ENCODE measurements around the gene ZFYVE21.

Gene ZFYVE21

DNA sequence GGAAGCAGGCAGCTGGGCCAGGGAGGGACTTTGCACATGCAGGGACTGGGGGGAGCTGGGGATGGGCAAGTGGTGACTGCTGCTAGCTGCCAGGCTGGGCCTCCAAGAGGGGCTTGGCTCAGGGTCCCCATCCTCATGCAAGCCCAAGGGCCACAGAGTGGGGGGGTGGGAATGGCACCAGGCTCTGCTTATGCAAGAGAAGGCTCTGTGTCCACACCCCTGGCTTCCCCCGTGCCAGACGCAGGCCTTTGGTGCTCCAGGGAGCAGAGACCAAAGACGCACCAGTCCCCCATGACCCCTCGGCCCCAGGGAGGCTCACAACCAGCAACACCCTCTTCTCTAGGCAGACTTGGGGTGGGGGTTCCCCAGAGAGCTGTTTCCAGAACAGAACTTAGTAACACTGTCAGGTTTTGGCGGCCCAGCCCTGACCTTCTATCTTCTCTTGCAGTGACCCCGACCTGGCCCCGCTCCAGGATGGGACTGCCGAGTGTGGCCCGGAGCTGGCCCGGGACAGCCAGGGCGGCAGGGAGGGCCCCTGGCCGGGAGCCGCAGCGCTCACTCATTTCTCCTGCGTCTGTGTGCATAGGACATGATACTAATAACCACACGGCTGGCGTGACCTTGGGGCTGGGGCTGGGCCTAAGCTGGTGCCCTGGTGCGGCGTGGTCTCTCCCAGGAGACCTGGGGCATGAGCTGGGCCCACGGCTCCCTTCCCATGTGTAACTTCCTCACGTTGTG is 14.7 kb upstream of the ZFYVE21 start:
- H3K4me3 ChIP-seq (ENCODE audit: low read depth, low read length), result no peak overlapping the region
- H3K27me3 ChIP-seq (replicated peaks), result no peaks in the 10 kb centered on the region
- in situ Hi-C loops (cut with HindIII; ENCODE audit: low pct_ligation_motif_present, low sequenced_read_pairs), result no loop called here
- TF ChIP-seq, protein P1, sequence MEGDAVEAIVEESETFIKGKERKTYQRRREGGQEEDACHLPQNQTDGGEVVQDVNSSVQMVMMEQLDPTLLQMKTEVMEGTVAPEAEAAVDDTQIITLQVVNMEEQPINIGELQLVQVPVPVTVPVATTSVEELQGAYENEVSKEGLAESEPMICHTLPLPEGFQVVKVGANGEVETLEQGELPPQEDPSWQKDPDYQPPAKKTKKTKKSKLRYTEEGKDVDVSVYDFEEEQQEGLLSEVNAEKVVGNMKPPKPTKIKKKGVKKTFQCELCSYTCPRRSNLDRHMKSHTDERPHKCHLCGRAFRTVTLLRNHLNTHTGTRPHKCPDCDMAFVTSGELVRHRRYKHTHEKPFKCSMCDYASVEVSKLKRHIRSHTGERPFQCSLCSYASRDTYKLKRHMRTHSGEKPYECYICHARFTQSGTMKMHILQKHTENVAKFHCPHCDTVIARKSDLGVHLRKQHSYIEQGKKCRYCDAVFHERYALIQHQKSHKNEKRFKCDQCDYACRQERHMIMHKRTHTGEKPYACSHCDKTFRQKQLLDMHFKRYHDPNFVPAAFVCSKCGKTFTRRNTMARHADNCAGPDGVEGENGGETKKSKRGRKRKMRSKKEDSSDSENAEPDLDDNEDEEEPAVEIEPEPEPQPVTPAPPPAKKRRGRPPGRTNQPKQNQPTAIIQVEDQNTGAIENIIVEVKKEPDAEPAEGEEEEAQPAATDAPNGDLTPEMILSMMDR (IDR thresholded peaks at IDR 0.05; ENCODE audit: low read depth, low read length, missing control alignments), result no peak
- DNase-seq, result no peak
- peaks cover 70% of the 10 kb centered on the region for H3K36me3 ChIP-seq (replicated peaks)
- H3K27ac ChIP-seq, result no peak overlapping the region

DNA sequence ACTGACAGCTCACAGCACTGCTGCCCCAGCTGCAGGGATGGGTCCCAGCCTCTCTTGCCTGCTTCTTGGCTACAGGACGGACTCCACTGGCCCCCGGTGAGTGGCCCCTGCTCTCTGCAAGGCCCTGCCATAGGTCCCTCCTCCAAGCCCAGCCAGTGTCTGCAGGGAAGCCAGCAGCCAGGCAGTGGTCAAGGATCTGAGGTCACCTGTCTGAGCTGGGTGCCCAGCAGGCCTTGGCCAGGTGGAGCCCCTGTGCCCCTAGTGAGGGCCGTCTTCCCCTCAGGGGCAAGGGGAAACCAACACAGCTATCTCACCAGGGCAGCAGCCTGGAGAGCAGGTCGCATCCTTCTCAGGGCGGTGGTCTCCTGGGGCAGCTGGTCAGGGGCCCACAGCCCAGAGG is 13.5 kb upstream of the ZFYVE21 start:
- Histone ChIP-seq H3K27ac (no peak overlapping the region), H3K4me3 (ENCODE audit: low read depth, low read length) (no peak overlapping the region), H3K27me3 (replicated peaks) (no peaks in the 10 kb centered on the region), H3K36me3 (replicated peaks) (peaks cover 73% of the 10 kb centered on the region)
- TF ChIP-seq, protein P1 (IDR thresholded peaks at IDR 0.05; ENCODE audit: low read depth, low read length, missing control alignments), result no peak
- in situ Hi-C loops (cut with HindIII; ENCODE audit: low pct_ligation_motif_present, low sequenced_read_pairs), result no loop called here
- no peak for DNase-seq

DNA sequence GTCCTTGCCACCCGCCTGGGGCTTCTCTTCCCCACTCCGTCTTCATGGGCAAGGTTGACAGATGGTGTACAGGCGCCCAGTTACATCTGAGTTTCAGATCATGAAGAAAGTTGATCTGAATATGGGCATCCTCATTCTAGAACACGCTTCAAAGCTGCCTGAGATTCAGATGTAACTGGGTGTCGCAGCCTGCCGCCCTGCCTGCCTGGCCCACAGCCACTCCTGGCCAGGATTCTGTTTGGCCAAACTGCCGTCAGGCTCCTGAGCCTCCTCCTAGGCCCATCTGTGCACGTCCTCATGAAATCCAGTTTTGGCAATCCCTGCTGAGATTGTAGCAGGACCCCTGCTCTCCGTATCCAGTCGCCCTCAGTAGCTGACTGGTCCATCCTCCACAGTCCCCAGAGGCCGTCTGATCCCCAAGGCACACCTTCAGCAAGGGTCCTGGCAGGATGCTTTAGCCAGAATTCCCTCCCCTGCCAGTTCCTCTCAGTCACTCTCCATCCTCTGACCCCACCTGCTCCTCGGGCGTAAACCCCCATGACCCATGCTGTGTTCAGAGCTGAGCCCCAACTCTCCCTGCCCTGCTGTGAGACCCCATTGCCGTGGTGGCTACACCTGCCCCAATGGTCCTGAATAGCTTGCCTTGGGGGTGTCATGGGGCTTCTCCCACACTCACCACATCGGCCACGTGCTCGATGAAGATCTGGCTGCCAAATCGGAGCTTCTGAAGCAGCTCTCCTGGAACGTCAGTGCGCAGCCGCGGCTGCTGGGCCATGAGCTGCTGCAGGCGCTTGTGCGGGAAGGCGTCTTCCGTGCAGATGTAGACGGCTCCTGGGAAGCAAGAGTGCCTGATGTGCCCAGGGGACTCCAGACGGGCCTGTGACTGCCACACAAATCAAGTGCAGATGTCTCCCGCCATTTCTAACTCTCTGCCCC is 12.8 kb upstream of the ZFYVE21 start:
- Histone ChIP-seq H3K27me3 (replicated peaks) (no peaks in the 10 kb centered on the region), H3K4me3 (ENCODE audit: low read depth, low read length) (no peak overlapping the region), H3K36me3 (replicated peaks) (peaks cover 69% of the 10 kb centered on the region), H3K27ac (no peak overlapping the region)
- in situ Hi-C loops (cut with HindIII; ENCODE audit: low pct_ligation_motif_present, low sequenced_read_pairs), result no loop called here
- TF ChIP-seq, protein P1 (IDR thresholded peaks at IDR 0.05; ENCODE audit: low read depth, low read length, missing control alignments), result no peak
- DNase-seq, result no peak

DNA sequence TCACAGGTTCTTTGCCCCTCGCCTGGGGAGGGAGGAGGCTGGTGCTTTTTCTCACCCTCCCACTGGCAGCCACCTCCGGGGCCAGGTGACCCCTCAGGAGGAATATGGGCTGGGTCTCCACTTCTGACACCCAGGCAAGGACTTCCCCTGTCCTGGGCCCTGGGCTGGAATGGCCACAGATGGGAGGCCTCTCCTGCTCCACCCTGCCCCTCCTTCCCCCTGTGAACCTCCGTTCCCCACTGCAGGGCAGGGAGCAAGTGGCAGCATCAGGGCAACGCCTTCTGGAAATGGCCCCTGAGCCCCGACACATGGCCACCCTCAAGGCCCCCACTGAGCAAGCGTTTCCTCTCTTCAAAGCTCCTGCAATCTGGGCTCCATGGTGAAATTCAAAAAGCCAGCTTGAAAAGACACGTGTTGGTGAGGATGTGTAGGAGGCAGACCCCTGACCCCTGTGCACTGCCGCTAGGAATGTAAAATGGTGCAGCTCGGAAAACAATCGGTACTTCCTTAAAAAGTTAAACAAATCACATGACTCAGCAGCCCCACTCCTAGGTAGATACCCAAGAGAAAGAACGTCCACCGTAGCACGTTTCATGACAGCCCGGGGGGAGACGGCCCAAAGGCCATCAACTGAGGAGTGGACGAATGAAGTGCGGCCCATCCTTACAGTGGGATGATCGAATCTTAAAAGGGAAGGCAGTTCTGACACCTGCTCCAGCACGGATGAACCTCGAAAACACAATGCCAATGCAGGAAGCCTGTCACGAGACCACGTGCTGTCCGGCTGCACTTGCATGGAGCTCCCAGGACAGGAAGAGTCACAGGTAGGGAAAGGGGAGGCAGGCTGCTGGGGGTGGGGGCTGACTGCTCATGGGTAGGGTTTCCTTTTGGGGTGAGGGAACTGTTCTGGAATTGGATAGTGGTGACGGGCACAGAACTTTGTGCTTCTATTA is 11.9 kb upstream of the ZFYVE21 start:
- Histone ChIP-seq H3K27me3 (replicated peaks) (no peaks in the 10 kb centered on the region), H3K36me3 (replicated peaks) (peaks cover 69% of the 10 kb centered on the region), H3K27ac (no peak overlapping the region), H3K4me3 (ENCODE audit: low read depth, low read length) (no peak overlapping the region)
- DNase-seq, result no peak
- in situ Hi-C loops (cut with HindIII; ENCODE audit: low pct_ligation_motif_present, low sequenced_read_pairs), result no loop called here
- TF ChIP-seq, protein P1 (IDR thresholded peaks at IDR 0.05; ENCODE audit: low read depth, low read length, missing control alignments), result no peak

DNA sequence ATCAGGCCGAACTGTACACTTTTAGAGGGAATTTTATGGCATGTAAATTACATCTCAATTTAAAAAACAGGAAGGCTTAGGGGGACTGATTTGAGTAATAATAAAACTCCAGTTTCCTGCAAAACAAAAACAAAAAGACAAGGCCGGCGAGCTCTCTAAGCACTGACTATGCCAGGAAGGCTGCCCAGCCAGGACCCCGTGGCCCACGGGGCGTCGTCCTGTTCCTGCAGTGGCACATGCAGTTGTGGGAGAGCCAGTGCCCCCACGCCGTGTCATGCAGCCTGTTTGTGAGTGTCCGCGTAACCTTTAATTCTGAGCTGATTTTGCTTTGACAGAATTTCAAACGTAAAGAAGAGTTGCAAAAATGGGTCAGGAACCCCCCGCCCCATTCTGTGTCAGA is 10.9 kb upstream of the ZFYVE21 start:
- H3K4me3 ChIP-seq (ENCODE audit: low read depth, low read length), result no peak overlapping the region
- TF ChIP-seq, protein P1 (IDR thresholded peaks at IDR 0.05; ENCODE audit: low read depth, low read length, missing control alignments), result no peak
- no peak for DNase-seq
- H3K27ac ChIP-seq, result no peak overlapping the region
- in situ Hi-C loops (cut with HindIII; ENCODE audit: low pct_ligation_motif_present, low sequenced_read_pairs), result no loop called here
- H3K36me3 ChIP-seq (replicated peaks), result peaks cover 70% of the 10 kb centered on the region
- no peaks in the 10 kb centered on the region for H3K27me3 ChIP-seq (replicated peaks)

Measured in brain microvascular endothelial cell (primary cell).